Measurements from ENCODE around the gene IL17RB. TPM values are rescaled to one million over a fixed set of nuclear protein-coding genes. Genes with fewer than 3 reads are reported as not detected.

The IL17RB gene
- total and polyA plus RNA-seq, 9 donors: 0.99 to 5.6 (median 1.1) TPM

GRCh38 chr3:53843195-53844177 lies 2.9 kb upstream of the IL17RB start:
- WGBS, 3 donors: 76 to 85% (median 78%) methylated on average over 10 of the region's 10 CpGs
- DNase-seq: no peak
- Histone ChIP-seq H3K27ac (no peak overlapping the region), H3K4me1 (ENCODE audit: insufficient read depth) (peaks cover 5% of the 10 kb centered on the region), H3K9me3 (no peaks in the 10 kb centered on the region), H3K4me3 (no peak overlapping the region), H3K27me3 (no peaks in the 10 kb centered on the region), H3K36me3 (no peaks in the 10 kb centered on the region)
- intact Hi-C loops (cut with DNase I): no loop called here
- TF ChIP-seq EP300 (IDR thresholded peaks at IDR 0.05): no peak
- no peak for TF ChIP-seq CTCF (IDR thresholded peaks at IDR 0.05)
- no peak for TF ChIP-seq POLR2A (IDR thresholded peaks at IDR 0.05)

GRCh38 chr3:53844262-53845102 lies 1.9 kb upstream of the IL17RB start:
- peaks cover 5% of the 10 kb centered on the region for H3K4me1 ChIP-seq (ENCODE audit: insufficient read depth)
- TF ChIP-seq CTCF (IDR thresholded peaks at IDR 0.05) (no peak), POLR2A (IDR thresholded peaks at IDR 0.05) (no peak), EP300 (IDR thresholded peaks at IDR 0.05) (no peak)
- DNase-seq: no peak
- H3K27me3 ChIP-seq: no peaks in the 10 kb centered on the region
- H3K27ac ChIP-seq: no peak overlapping the region
- no peaks in the 10 kb centered on the region for H3K9me3 ChIP-seq
- H3K4me3 ChIP-seq: no peak overlapping the region
- H3K36me3 ChIP-seq: no peaks in the 10 kb centered on the region
- intact Hi-C loops (cut with DNase I): no loop called here
- 85 to 96% (median 93%) methylated on average over 9 of the region's 9 CpGs for WGBS, 3 donors

- Histone ChIP-seq H3K9me3 (no peaks in the 10 kb centered on the region), H3K4me1 (ENCODE audit: insufficient read depth) (peaks cover 5% of the 10 kb centered on the region), H3K27me3 (no peaks in the 10 kb centered on the region), H3K27ac (peak overlapping the region; percentile 69 to 85), H3K36me3 (no peaks in the 10 kb centered on the region), H3K4me3 (peak overlapping the region; percentile 60)
- intact Hi-C loops (cut with DNase I): no loop called here
- 16 to 17% (median 17%) methylated on average over 23 to 25 of the region's 25 CpGs for WGBS, 3 donors
- TF ChIP-seq EP300 (IDR thresholded peaks at IDR 0.05) (no peak), CTCF (IDR thresholded peaks at IDR 0.05) (peak in 1 of 3 donors; percentile 15)
- DNase-seq: peak; percentile 61 to 77 (median 70)
Observed at GRCh38 chr3:53845103-53845880, 1.1 kb upstream of the IL17RB start.

GRCh38 chr3:53845881-53846133 lies 561 bp upstream of the IL17RB start:
- H3K27me3 ChIP-seq: no peaks in the 10 kb centered on the region

More at GRCh38 chr3:53845881-53846133, 561 bp upstream of the IL17RB start:
- DNase-seq: no peak
- no peak for TF ChIP-seq POLR2A (IDR thresholded peaks at IDR 0.05)
- no peak for TF ChIP-seq EP300 (IDR thresholded peaks at IDR 0.05)
- no peak for TF ChIP-seq CTCF (IDR thresholded peaks at IDR 0.05)
- no peaks in the 10 kb centered on the region for H3K36me3 ChIP-seq
- intact Hi-C loops (cut with DNase I): no loop called here
- peaks cover 5% of the 10 kb centered on the region for H3K4me1 ChIP-seq (ENCODE audit: insufficient read depth)
- H3K27ac ChIP-seq: peak overlapping the region; percentile 69 to 85
- 0 to 2% (median 1%) methylated on average over 17 to 34 of the region's 34 CpGs for WGBS, 3 donors
- no peaks in the 10 kb centered on the region for H3K9me3 ChIP-seq
- H3K4me3 ChIP-seq: peak overlapping the region; percentile 60

Measured in ovary (tissue), 9 donors.